Measurements from ENCODE around the gene KCNQ1. TPM values are rescaled to one million over a fixed set of nuclear protein-coding genes. Genes with fewer than 3 reads are reported as not detected.

KCNQ1 gene
- total RNA-seq, 1 experiment from 2014 or later: 10.7 TPM

DNA sequence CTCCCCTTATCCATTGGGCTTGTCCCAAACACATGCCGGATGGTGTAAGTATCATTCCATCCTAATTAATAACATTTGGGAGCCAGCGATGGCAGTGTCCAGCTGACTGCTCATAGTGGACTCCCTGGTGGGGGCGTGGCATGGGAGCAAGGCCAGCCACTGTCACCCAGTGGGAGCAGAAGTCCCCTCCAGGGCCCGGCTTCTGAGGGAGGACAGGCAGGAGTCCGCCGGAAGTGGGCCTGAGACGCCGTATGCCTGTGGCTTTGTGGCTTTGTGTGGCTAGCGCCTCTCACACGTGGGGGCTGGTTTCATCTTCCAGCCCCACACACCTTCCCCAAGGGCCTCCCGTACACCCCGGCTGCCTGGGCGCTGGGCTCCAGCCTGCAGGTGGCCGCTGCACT lies 124.5 kb downstream of the KCNQ1 start:
- H3K4me2 ChIP-seq (ENCODE audit: low read length): no peak overlapping the region
- intact Hi-C loops (cut with micrococcal nuclease): no loop called here
- CTCF ChIA-PET: no interaction called here
- POLR2A ChIA-PET: no interaction called here
- TF ChIP-seq, protein P1, sequence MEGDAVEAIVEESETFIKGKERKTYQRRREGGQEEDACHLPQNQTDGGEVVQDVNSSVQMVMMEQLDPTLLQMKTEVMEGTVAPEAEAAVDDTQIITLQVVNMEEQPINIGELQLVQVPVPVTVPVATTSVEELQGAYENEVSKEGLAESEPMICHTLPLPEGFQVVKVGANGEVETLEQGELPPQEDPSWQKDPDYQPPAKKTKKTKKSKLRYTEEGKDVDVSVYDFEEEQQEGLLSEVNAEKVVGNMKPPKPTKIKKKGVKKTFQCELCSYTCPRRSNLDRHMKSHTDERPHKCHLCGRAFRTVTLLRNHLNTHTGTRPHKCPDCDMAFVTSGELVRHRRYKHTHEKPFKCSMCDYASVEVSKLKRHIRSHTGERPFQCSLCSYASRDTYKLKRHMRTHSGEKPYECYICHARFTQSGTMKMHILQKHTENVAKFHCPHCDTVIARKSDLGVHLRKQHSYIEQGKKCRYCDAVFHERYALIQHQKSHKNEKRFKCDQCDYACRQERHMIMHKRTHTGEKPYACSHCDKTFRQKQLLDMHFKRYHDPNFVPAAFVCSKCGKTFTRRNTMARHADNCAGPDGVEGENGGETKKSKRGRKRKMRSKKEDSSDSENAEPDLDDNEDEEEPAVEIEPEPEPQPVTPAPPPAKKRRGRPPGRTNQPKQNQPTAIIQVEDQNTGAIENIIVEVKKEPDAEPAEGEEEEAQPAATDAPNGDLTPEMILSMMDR (IDR thresholded peaks at IDR 0.05 in 2 of 3, conservative IDR thresholded peaks at IDR 0.05 in 1 of 3; ENCODE audit: borderline replicate concordance in 1 of 3, insufficient read depth in 1 of 3, low read depth in 2 of 3, low read length in 2 of 3): no peak
- TF ChIP-seq EZH2phosphoT487 (IDR thresholded peaks at IDR 0.05; ENCODE audit: borderline replicate concordance) (no peak), ELF1 (IDR thresholded peaks at IDR 0.05; ENCODE audit: borderline replicate concordance, low read depth) (no peak)
- TF ChIP-seq, protein P2, sequence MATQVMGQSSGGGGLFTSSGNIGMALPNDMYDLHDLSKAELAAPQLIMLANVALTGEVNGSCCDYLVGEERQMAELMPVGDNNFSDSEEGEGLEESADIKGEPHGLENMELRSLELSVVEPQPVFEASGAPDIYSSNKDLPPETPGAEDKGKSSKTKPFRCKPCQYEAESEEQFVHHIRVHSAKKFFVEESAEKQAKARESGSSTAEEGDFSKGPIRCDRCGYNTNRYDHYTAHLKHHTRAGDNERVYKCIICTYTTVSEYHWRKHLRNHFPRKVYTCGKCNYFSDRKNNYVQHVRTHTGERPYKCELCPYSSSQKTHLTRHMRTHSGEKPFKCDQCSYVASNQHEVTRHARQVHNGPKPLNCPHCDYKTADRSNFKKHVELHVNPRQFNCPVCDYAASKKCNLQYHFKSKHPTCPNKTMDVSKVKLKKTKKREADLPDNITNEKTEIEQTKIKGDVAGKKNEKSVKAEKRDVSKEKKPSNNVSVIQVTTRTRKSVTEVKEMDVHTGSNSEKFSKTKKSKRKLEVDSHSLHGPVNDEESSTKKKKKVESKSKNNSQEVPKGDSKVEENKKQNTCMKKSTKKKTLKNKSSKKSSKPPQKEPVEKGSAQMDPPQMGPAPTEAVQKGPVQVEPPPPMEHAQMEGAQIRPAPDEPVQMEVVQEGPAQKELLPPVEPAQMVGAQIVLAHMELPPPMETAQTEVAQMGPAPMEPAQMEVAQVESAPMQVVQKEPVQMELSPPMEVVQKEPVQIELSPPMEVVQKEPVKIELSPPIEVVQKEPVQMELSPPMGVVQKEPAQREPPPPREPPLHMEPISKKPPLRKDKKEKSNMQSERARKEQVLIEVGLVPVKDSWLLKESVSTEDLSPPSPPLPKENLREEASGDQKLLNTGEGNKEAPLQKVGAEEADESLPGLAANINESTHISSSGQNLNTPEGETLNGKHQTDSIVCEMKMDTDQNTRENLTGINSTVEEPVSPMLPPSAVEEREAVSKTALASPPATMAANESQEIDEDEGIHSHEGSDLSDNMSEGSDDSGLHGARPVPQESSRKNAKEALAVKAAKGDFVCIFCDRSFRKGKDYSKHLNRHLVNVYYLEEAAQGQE (IDR thresholded peaks at IDR 0.05; ENCODE audit: low read depth): no peak
- H3K27ac ChIP-seq (ENCODE audit: low read depth, low read length): no peak overlapping the region
- H3K9me3 ChIP-seq (ENCODE audit: control insufficient read depth in 1 of 2, insufficient read depth in 1 of 2, low read depth in 1 of 2, low read length in 2 of 2): no peaks in the 10 kb centered on the region
- H4K20me1 ChIP-seq (ENCODE audit: insufficient read depth): no peaks in the 10 kb centered on the region
- no TSS peak for BruUV-seq (replicated peaks)
- ATAC-seq: no peak
- no peak overlapping the region for H3K9ac ChIP-seq (ENCODE audit: low read length)
- H3K79me2 ChIP-seq (ENCODE audit: insufficient read depth, low read length): no peaks in the 10 kb centered on the region
- no peaks in the 10 kb centered on the region for H3K36me3 ChIP-seq (ENCODE audit: control insufficient read depth in 1 of 2, insufficient read depth in 2 of 2, low read length in 2 of 2)
- no peaks in the 10 kb centered on the region for H3K9me2 ChIP-seq (ENCODE audit: insufficient read depth)
- no peak for DNase-seq (ENCODE audit: low read depth, low spot score)
- RAD21 ChIA-PET (ENCODE audit: low non-redundant PET in 1 of 2, low total read pairs in 2 of 2, uncharacterized antibody in 2 of 2, unreplicated experiment in 2 of 2): no interaction called here
- H2AFZ ChIP-seq (ENCODE audit: low read depth, low read length, poor library complexity, severe bottlenecking): no peak overlapping the region
- H3K27me3 ChIP-seq (ENCODE audit: insufficient read depth, low read length): no peaks in the 10 kb centered on the region
- no peaks in the 10 kb centered on the region for H3K4me1 ChIP-seq (ENCODE audit: control insufficient read depth in 1 of 2, insufficient read depth in 2 of 2, low read length in 2 of 2)
- H3K4me3 ChIP-seq (replicated peaks in 1 of 2; ENCODE audit: low read depth in 1 of 2, low read length in 2 of 2): no peak overlapping the region
